T-cell (primary cell): ENCODE data around the gene LRP1B. TPM values are rescaled to one million over a fixed set of nuclear protein-coding genes. Genes with fewer than 3 reads are reported as not detected.

Experiments used
- ATAC-seq, 4 experiments: fragments of 200-7000 bp in 3 of 4; fragments of 150-1000 bp in 1 of 4; cut with Tn5 transposase; replicated peaks in 1 of 4; 1 replicate in 3 of 4; 2 replicates in 1 of 4; pipeline ENCODE4 v1.10.0; 2021; ENCODE audit warnings: moderate library complexity in 3 of 4, mild to moderate bottlenecking in 2 of 4, moderate number of reproducible peaks in 1 of 4
- CTCF ChIA-PET, 2 donors: fragments of 300-600 bp; sonication (Branson Sonifier 250); formaldehyde crosslinking; loops; one replicate each; lab custom pipeline; 2022; ENCODE audit warnings: antibody characterized with exemption in 2 of 2; lab: Charles Lee
- POLR2A ChIA-PET, 2 donors: fragments of 300-600 bp; sonication (Branson Sonifier 250); formaldehyde crosslinking; loops; one replicate each; lab custom pipeline; 2022; ENCODE audit warnings: antibody characterized with exemption in 2 of 2; lab: Charles Lee
- DNase-seq, 35 experiments: peaks; one replicate each; pipeline versions ENCODE4 v3.0.0 to v3.0.0-alpha.2; 2013 to 2023
- H3K27ac ChIP-seq: one replicate; pipeline ENCODE4 v1.5.1; 2013; ENCODE audit warnings: low read length
- H3K27me3 ChIP-seq, 2 experiments: replicated peaks in 1 of 2; 1 replicate in 1 of 2; 2 replicates in 1 of 2; pipeline versions ENCODE4 v1.6.1 to v1.7.0; 2013; ENCODE audit warnings: low read length in 1 of 2, mixed read lengths in 1 of 2; ENCODE audit not compliant: control insufficient read depth in 2 of 2, insufficient read depth in 2 of 2; ENCODE audit errors: extremely low read depth in 1 of 2
- H3K36me3 ChIP-seq, 2 donors: 1 replicate in 1 of 2; 2 replicates in 1 of 2; pipeline versions ENCODE4 v1.6.1 to v1.7.0; 2013; ENCODE audit warnings: low read length in 1 of 2; ENCODE audit not compliant: control insufficient read depth in 2 of 2, insufficient read depth in 1 of 2; ENCODE audit errors: extremely low read depth in 1 of 2
- H3K4me1 ChIP-seq, 2 experiments: 1 replicate in 1 of 2; 2 replicates in 1 of 2; pipeline versions ENCODE4 v1.6.1 to v1.7.0; 2013; ENCODE audit warnings: low read length in 2 of 2, mixed read lengths in 1 of 2; ENCODE audit not compliant: insufficient read depth in 2 of 2, control insufficient read depth in 1 of 2; ENCODE audit errors: extremely low read depth in 1 of 2
- H3K4me3 ChIP-seq, 2 donors: 1 replicate in 1 of 2; 2 replicates in 1 of 2; pipeline versions ENCODE4 v1.5.1 to v1.7.0; 2013; ENCODE audit warnings: mild to moderate bottlenecking in 2 of 2, low read length in 1 of 2, moderate library complexity in 1 of 2; ENCODE audit not compliant: control insufficient read depth in 1 of 2; ENCODE audit errors: extremely low read depth in 1 of 2
- H3K9me3 ChIP-seq: 2 replicates; pipeline ENCODE4 v1.7.0; 2013
- H3K27ac Mint-ChIP-seq, 2 donors: one replicate each; pipeline ENCODE4 v1.8.0; 2020 to 2021; ENCODE audit warnings: mild to moderate bottlenecking in 2 of 2, mixed read lengths in 2 of 2
- H3K27me3 Mint-ChIP-seq, 2 donors: one replicate each; pipeline ENCODE4 v1.8.0; 2021 to 2022; ENCODE audit warnings: mixed read lengths in 2 of 2
- H3K36me3 Mint-ChIP-seq: one replicate; pipeline ENCODE4 v1.8.0; 2021; ENCODE audit warnings: mixed read lengths
- H3K4me1 Mint-ChIP-seq, 3 donors: one replicate each; pipeline ENCODE4 v1.8.0; 2020 to 2022; ENCODE audit warnings: mixed read lengths in 3 of 3, mild to moderate bottlenecking in 1 of 3
- H3K4me3 Mint-ChIP-seq, 3 donors: one replicate each; pipeline ENCODE4 v1.8.0; 2020 to 2022; ENCODE audit warnings: mild to moderate bottlenecking in 3 of 3, mixed read lengths in 3 of 3, moderate library complexity in 3 of 3
- H3K9me3 Mint-ChIP-seq, 3 donors: one replicate each; pipeline ENCODE4 v1.8.0; 2020 to 2022; ENCODE audit warnings: mixed read lengths in 3 of 3
- WGBS: methylation state at CpG from one replicate; pipeline ENCODE4 v1.1.5; 2013; ENCODE audit warnings: missing lambda C conversion rate; ENCODE audit not compliant: insufficient coverage; 5-methylcytosine and 5-hydroxymethylcytosine counted together
- total RNA-seq, 35 experiments: library from RNA in 6 of 35; stranded (reverse) in 6 of 35; fragments of 120-200 nt in 1 of 35; gene quantifications; one replicate each; pipeline versions ENCODE4 v1.2.1 to v1.2.4 and lab custom pipeline; 2013 to 2026

The LRP1B gene
- total RNA-seq, 5 donors from 2014 or later (not counting 1 experiment from before 2014, with no cell fraction given) = not detected

DNA sequence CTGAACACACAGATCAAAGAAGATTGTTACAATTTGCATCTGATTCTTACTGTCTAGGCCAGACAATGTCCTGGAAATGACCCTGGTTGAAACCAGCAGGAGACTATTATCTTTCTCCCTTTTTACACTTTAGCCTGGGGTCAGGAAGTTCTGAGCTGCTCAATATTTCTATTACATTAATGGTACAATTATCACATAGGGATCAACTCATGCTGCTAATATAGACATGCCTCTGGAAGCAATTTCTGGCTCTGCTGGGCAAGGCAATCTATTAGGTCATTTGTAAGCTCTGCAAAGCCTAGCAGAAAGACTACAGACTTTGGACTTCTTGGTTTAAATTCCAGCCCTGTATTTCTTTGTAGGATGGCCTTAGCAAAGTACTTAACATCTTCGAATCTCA, 205.3 kb downstream of the LRP1B start:
- no peaks in the 10 kb centered on the region for H3K27me3 ChIP-seq
- H3K27ac Mint-ChIP-seq = no peak overlapping the region
- no peak for DNase-seq
- no peak overlapping the region for H3K27ac ChIP-seq
- H3K4me3 Mint-ChIP-seq = no peak overlapping the region
- peaks cover 6 to 22% (median 18%) of the 10 kb centered on the region in 3 donors for H3K9me3 Mint-ChIP-seq
- no CpG with 5 or more reads among the region's 1 CpG for WGBS
- H3K27me3 Mint-ChIP-seq = no peaks in the 10 kb centered on the region
- ChIA-PET POLR2A (no interaction called here), CTCF (interaction anchor here in 1 of 2 donors (0.6 kb wide), 1 partner anchor 105 kb away, joined by 4 read pairs; no protein-coding TSS in a partner anchor)
- no peaks in the 10 kb centered on the region for H3K4me1 ChIP-seq
- no peaks in the 10 kb centered on the region for H3K36me3 ChIP-seq
- no peaks in the 10 kb centered on the region for H3K9me3 ChIP-seq
- ATAC-seq = no peak
- H3K36me3 Mint-ChIP-seq = no peaks in the 10 kb centered on the region
- H3K4me1 Mint-ChIP-seq = no peaks in the 10 kb centered on the region
- no peak overlapping the region for H3K4me3 ChIP-seq

DNA sequence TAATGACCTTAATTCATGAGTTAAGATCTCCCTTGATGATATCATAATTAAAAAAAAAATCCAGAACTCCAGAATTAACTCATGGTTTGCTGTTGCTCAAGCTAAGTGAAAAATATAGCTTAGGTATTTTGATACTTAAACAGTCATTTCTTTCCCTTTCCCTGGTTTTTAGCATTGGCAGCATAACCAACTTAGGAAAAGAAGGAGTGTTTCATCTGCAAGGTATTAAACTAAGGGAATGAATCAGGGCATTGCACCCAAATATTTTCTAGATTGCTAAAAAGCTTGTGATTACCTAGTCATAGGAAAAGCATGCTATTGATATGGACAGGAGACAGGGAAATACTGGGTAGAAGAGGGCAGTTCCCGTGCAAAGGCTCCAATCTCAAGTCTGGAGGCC, 207.2 kb downstream of the LRP1B start:
- H3K4me3 Mint-ChIP-seq = no peak overlapping the region
- H3K27ac Mint-ChIP-seq = no peak overlapping the region
- no peaks in the 10 kb centered on the region for H3K36me3 Mint-ChIP-seq
- CTCF ChIA-PET = no interaction called here
- POLR2A ChIA-PET = no interaction called here
- Histone ChIP-seq H3K36me3 (no peaks in the 10 kb centered on the region), H3K4me1 (no peaks in the 10 kb centered on the region), H3K27ac (no peak overlapping the region), H3K27me3 (no peaks in the 10 kb centered on the region), H3K9me3 (no peaks in the 10 kb centered on the region), H3K4me3 (no peak overlapping the region)
- ATAC-seq (no peak), DNase-seq (no peak)
- no peaks in the 10 kb centered on the region for H3K4me1 Mint-ChIP-seq
- H3K9me3 Mint-ChIP-seq = peaks cover 6 to 23% (median 14%) of the 10 kb centered on the region in 3 donors
- no peaks in the 10 kb centered on the region for H3K27me3 Mint-ChIP-seq
- 50% methylated on average over 1 of the region's 1 CpG for WGBS

DNA sequence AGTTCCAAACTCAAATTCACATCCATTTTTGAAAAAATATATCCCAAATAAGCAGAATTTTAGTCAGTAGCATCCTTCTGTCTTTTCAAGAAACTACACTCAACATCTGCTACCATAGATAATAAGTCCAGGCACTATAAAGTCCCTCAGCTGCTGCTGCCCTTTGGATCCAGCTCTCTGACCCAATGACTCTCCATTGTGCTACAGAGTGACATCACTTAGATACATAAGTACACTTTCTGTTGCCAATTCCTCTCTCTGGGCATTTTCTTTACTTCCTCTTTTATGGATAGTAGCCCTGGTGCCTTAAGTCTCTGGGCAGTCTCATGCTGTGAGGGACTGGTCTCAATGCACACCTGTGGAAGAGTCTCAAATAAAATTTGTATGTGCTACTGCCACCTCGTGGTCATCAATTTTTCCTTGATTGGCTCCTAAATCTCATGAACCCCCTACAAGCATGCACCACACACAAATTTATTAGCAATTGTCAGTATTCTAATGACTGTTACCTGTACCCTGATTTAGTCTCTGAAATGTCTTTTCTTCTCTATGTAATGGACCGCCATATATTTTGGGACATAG, 219.2 kb downstream of the LRP1B start:
- Histone ChIP-seq H3K4me3 (no peak overlapping the region), H3K9me3 (no peaks in the 10 kb centered on the region), H3K27ac (no peak overlapping the region), H3K36me3 (no peaks in the 10 kb centered on the region), H3K27me3 (no peaks in the 10 kb centered on the region), H3K4me1 (no peaks in the 10 kb centered on the region)
- Mint-ChIP-seq H3K36me3 (no peaks in the 10 kb centered on the region), H3K27ac (no peak overlapping the region), H3K27me3 (no peaks in the 10 kb centered on the region), H3K4me3 (no peak overlapping the region), H3K9me3 (peaks cover 5 to 33% (median 22%) of the 10 kb centered on the region in 3 donors), H3K4me1 (no peaks in the 10 kb centered on the region)
- CTCF ChIA-PET = no interaction called here
- DNase-seq = no peak
- ATAC-seq = no peak
- POLR2A ChIA-PET = no interaction called here
- 89% methylated on average over 1 of the region's 2 CpGs for WGBS

DNA sequence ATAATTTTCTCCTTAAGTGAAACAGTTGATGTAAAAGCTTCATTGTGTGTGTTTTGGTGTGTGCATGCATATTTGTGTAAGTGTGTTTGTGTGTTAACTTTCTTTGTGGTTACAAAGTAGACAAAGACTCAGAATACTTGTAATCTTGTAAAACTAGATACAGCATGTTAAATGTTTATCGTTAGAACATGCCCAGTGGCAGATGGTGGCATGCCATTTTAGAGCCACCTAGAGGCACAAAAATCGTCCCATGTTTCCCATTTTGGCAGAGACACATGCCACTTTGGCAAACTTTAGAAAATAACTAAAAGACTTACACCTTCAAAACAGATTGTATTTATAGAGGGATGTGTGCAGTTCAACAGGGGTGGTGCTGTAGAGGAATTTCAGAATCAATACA, 224.1 kb downstream of the LRP1B start:
- ATAC-seq (no peak), DNase-seq (no peak)
- H3K27ac Mint-ChIP-seq = no peak overlapping the region
- Histone ChIP-seq H3K27ac (no peak overlapping the region), H3K9me3 (no peaks in the 10 kb centered on the region), H3K27me3 (no peaks in the 10 kb centered on the region), H3K4me3 (no peak overlapping the region), H3K4me1 (no peaks in the 10 kb centered on the region), H3K36me3 (no peaks in the 10 kb centered on the region)
- H3K4me3 Mint-ChIP-seq = no peak overlapping the region
- ChIA-PET POLR2A (no interaction called here), CTCF (no interaction called here)
- no peaks in the 10 kb centered on the region for H3K4me1 Mint-ChIP-seq
- WGBS = 100% methylated on average over 1 of the region's 2 CpGs
- no peaks in the 10 kb centered on the region for H3K27me3 Mint-ChIP-seq
- H3K9me3 Mint-ChIP-seq = peaks cover 0 to 9% (median 6%) of the 10 kb centered on the region in 3 donors
- H3K36me3 Mint-ChIP-seq = no peaks in the 10 kb centered on the region

DNA sequence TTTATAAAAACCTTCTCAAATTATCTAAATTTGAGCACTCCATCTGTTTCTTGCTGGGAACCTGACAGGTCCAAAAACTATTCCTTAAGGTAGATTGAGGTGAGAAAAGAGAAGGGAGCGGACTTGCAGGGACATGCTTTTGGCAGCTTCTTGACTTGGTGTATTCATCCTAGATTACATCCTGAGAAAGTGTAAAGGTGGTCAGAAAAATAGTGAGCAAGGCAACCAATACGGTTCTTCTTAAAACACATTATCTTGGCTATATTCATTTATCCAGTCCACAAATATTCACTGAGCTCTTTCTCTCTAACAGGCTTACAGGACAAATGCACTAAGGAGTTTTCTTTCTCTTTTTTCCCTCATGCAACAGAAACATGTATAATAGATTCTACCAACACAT, 230.0 kb downstream of the LRP1B start:
- CTCF ChIA-PET = no interaction called here
- H3K27ac Mint-ChIP-seq = no peak overlapping the region
- Histone ChIP-seq H3K4me3 (no peak overlapping the region), H3K27me3 (no peaks in the 10 kb centered on the region), H3K9me3 (no peaks in the 10 kb centered on the region), H3K27ac (no peak overlapping the region), H3K36me3 (no peaks in the 10 kb centered on the region), H3K4me1 (no peaks in the 10 kb centered on the region)
- H3K4me1 Mint-ChIP-seq = no peaks in the 10 kb centered on the region
- no peak for ATAC-seq
- no peak for DNase-seq
- no peaks in the 10 kb centered on the region for H3K27me3 Mint-ChIP-seq
- no peaks in the 10 kb centered on the region for H3K36me3 Mint-ChIP-seq
- peaks cover 0 to 10% (median 6%) of the 10 kb centered on the region in 3 donors for H3K9me3 Mint-ChIP-seq
- POLR2A ChIA-PET = no interaction called here
- H3K4me3 Mint-ChIP-seq = no peak overlapping the region
- 77% methylated on average over 2 of the region's 2 CpGs for WGBS

DNA sequence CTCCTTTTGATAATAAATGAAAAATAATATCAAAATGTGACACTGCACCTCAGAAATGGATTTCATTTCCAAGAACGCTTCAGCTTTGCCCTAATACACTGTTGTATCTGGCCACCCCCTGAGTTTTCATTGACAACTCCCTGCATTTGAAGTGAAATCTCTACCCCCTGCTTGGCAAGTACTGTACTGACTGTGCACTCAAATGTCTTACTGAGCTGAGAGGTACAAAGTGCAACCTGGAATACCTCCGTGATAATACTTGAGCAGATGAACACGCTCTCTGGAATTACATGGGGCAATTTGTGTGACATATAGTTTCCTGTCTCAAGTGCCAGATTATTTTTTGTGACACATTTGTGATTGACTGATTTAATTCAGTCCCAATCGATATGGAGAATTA, 231.1 kb downstream of the LRP1B start:
- Mint-ChIP-seq H3K27ac (no peak overlapping the region), H3K36me3 (no peaks in the 10 kb centered on the region), H3K9me3 (peaks cover 0 to 10% (median 6%) of the 10 kb centered on the region in 3 donors), H3K27me3 (no peaks in the 10 kb centered on the region), H3K4me3 (no peak overlapping the region), H3K4me1 (no peaks in the 10 kb centered on the region)
- H3K9me3 ChIP-seq = no peaks in the 10 kb centered on the region
- ChIA-PET CTCF (no interaction called here), POLR2A (no interaction called here)
- 100% methylated on average over 1 of the region's 4 CpGs for WGBS
- no peaks in the 10 kb centered on the region for H3K36me3 ChIP-seq
- no peak for ATAC-seq
- no peak for DNase-seq
- no peaks in the 10 kb centered on the region for H3K27me3 ChIP-seq
- H3K27ac ChIP-seq = no peak overlapping the region
- no peak overlapping the region for H3K4me3 ChIP-seq
- no peaks in the 10 kb centered on the region for H3K4me1 ChIP-seq

DNA sequence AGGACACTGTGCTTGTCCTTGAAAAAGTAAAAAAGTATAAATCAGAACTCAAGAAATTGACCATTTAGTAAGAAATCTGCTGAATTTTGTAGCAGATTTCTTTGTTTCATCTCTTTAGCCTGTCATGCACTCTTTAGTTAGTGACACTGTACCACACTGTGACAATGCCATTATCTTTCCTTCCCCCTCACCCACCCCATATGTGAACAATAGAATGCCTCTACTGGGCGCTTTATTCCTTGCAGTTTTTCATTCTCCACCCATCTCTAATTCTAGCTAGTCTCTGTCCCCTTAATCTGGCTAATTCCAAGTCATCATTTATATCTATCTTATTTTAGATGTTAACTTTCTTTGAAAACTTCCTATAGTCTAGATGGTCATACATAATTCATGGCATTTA, 241.0 kb downstream of the LRP1B start:
- Histone ChIP-seq H3K4me1 (no peaks in the 10 kb centered on the region), H3K27ac (no peak overlapping the region), H3K4me3 (no peak overlapping the region), H3K36me3 (no peaks in the 10 kb centered on the region), H3K9me3 (no peaks in the 10 kb centered on the region), H3K27me3 (no peaks in the 10 kb centered on the region)
- CTCF ChIA-PET = no interaction called here
- no peak for ATAC-seq
- H3K4me1 Mint-ChIP-seq = no peaks in the 10 kb centered on the region
- no peak for DNase-seq
- POLR2A ChIA-PET = no interaction called here
- WGBS = no CpG with 5 or more reads among the region's 1 CpG
- no peaks in the 10 kb centered on the region for H3K27me3 Mint-ChIP-seq
- H3K4me3 Mint-ChIP-seq = no peak overlapping the region
- no peak overlapping the region for H3K27ac Mint-ChIP-seq
- H3K9me3 Mint-ChIP-seq = peaks cover 3 to 17% (median 11%) of the 10 kb centered on the region in 3 donors
- no peaks in the 10 kb centered on the region for H3K36me3 Mint-ChIP-seq
